Psoas muscle (tissue), 8 donors: ENCODE results near the gene SFXN4. TPM values are rescaled to one million over a fixed set of nuclear protein-coding genes. Genes with fewer than 3 reads are reported as not detected.

Experiments used
- ATAC-seq, 4 donors: fragments of 200-7000 bp; cut with Tn5 transposase; one replicate each; pipeline ENCODE4 v1.9.1; 2020; ENCODE audit warnings: moderate library complexity in 3 of 4, mild to moderate bottlenecking in 2 of 4
- DNase-seq, 2 donors: peaks; one replicate each; pipeline ENCODE4 v3.0.0-alpha.2; 2020
- H3K27ac ChIP-seq: fragments of 200-600 bp; one replicate; pipeline ENCODE4 v1.8.0; 2022
- H3K27me3 ChIP-seq, 3 donors: fragments of 200-600 bp in 1 of 3; one replicate each; pipeline versions ENCODE4 v1.6.1 to v1.8.0; 2013 to 2022; ENCODE audit warnings: low read length in 2 of 3, mild to moderate bottlenecking in 2 of 3, moderate library complexity in 1 of 3; ENCODE audit not compliant: insufficient read depth in 3 of 3
- H3K36me3 ChIP-seq, 2 donors: fragments of 200-600 bp in 1 of 2; one replicate each; pipeline versions ENCODE4 v1.6.1 to v1.8.0; 2013 to 2022; ENCODE audit warnings: low read depth in 1 of 2, mild to moderate bottlenecking in 1 of 2, moderate library complexity in 1 of 2; ENCODE audit not compliant: insufficient read depth in 1 of 2
- H3K4me1 ChIP-seq: fragments of 200-600 bp; one replicate; pipeline ENCODE4 v1.8.0; 2022
- H3K4me3 ChIP-seq: fragments of 200-600 bp; one replicate; pipeline ENCODE4 v1.8.0; 2022; ENCODE audit warnings: mild to moderate bottlenecking
- H3K9me3 ChIP-seq: fragments of 200-600 bp; one replicate; pipeline ENCODE4 v1.8.0; 2022
- CTCF ChIP-seq: fragments of 200-600 bp; IDR thresholded peaks from one replicate; pipeline ENCODE4 v1.8.0; 2022; ENCODE audit warnings: antibody characterized with exemption
- WGBS, 3 donors: extraction: QIAGEN DNeasy Blood & Tissue Kit; methylation state at CpG; one replicate each; pipeline versions ENCODE4 v1.1.6 to v1.1.7; 2013; 5-methylcytosine and 5-hydroxymethylcytosine counted together
- intact Hi-C, 2 donors: fragments of 100-400 bp; cut with DNase I; formaldehyde crosslinking; loops; one replicate each; pipeline versions ENCODE4 v1.11.0 to v1.14.2; 2022
- polyA plus RNA-seq, 3 donors: library from polyadenylated mRNA; stranded (reverse); fragments of 200-250 nt; gene quantifications; one replicate each; pipeline ENCODE4 v1.2.3, GENCODE V29; 2013
- total RNA-seq, 4 donors: library from RNA; stranded (reverse); fragmentation: NEBNext Ultra II Directional in 2 of 4; extraction: Animal tissue kit (Norgen Biotek cat#: 25700) in 2 of 4; gene quantifications; one replicate each; pipeline versions ENCODE4 v1.2.1 to v1.2.4, GENCODE V29; 2021 to 2023
- donor health status: healthy with polysubstance abuse.
- donor health status: DM: no; HTN: no; CAD: no; lungs with moderate emphysema.
- donor health status: Bipolar disorder and iron deficiency.
- donor health status: healthy.
- donor health status: DM: yes; HTN: yes; CAD: no.
- donor health status: DM: no; HTN: no; CAD: no.
- donor health status: DM: no; HTN: no; CAD: no.
- donor health status: DM: yes; HTN: yes; CAD: no.

The SFXN4 gene
- total and polyA plus RNA-seq, 7 donors = 37.1 to 67.2 (median 48.9) TPM

- TF ChIP-seq CTCF = no peak
- Histone ChIP-seq H3K27me3 (no peaks in the 10 kb centered on the region), H3K36me3 (no peaks in the 10 kb centered on the region), H3K27ac (peak overlapping the region; percentile 38), H3K4me3 (peak overlapping the region; percentile 87), H3K9me3 (no peaks in the 10 kb centered on the region), H3K4me1 (no peaks in the 10 kb centered on the region)
- ATAC-seq = no peak
- 34 to 43% (median 42%) methylated on average over 9 of the region's 9 CpGs for WGBS, 3 donors
- intact Hi-C loops = loop anchor here in 1 of 2 donors (5.0 kb wide), 2 partner anchors 37 to 87 kb away; no protein-coding TSS in a partner anchor
- DNase-seq = no peak
These were observed 44.3 kb upstream of the SFXN4 start for GRCh38 chr10:119209736-119210355.

- peak; percentile 71 to 73 for DNase-seq
- 18 to 32% (median 31%) methylated on average over 15 of the region's 15 CpGs for WGBS, 3 donors
- H3K4me3 ChIP-seq = peak overlapping the region; percentile 87
- H3K36me3 ChIP-seq = no peaks in the 10 kb centered on the region
- ATAC-seq = peak in 1 of 4 donors; percentile 36
- intact Hi-C loops = loop anchor here in 1 of 2 donors (5.0 kb wide), 1 partner anchor 88 kb away; no protein-coding TSS in a partner anchor
- TF ChIP-seq CTCF = peak; percentile 64
- no peaks in the 10 kb centered on the region for H3K4me1 ChIP-seq
- H3K27ac ChIP-seq = peak overlapping the region; percentile 76
- H3K9me3 ChIP-seq = no peaks in the 10 kb centered on the region
- no peaks in the 10 kb centered on the region for H3K27me3 ChIP-seq
These were observed 43.7 kb upstream of the SFXN4 start for GRCh38 chr10:119209035-119209735.

GRCh38 chr10:119208553-119208940 is 43.0 kb upstream of the SFXN4 start:
- no peak for DNase-seq
- intact Hi-C loops = loop anchor here in 1 of 2 donors (5.0 kb wide), 1 partner anchor 89 kb away; no protein-coding TSS in a partner anchor
- Histone ChIP-seq H3K27me3 (no peaks in the 10 kb centered on the region), H3K27ac (peak overlapping the region; percentile 76), H3K4me1 (no peaks in the 10 kb centered on the region), H3K36me3 (no peaks in the 10 kb centered on the region), H3K4me3 (peak overlapping the region; percentile 87), H3K9me3 (no peaks in the 10 kb centered on the region)
- 14 to 27% (median 17%) methylated on average over 3 of the region's 3 CpGs for WGBS, 3 donors
- ATAC-seq = no peak
- no peak for TF ChIP-seq CTCF

GRCh38 chr10:119207713-119208552 is 42.4 kb upstream of the SFXN4 start:
- 0 to 1% (median 0%) methylated on average over 54 to 62 of the region's 62 CpGs for WGBS, 3 donors
- H3K9me3 ChIP-seq = no peaks in the 10 kb centered on the region
- no peak for TF ChIP-seq CTCF
- H3K4me3 ChIP-seq = peak overlapping the region; percentile 87
- H3K27me3 ChIP-seq = no peaks in the 10 kb centered on the region
- peak overlapping the region; percentile 76 for H3K27ac ChIP-seq
- DNase-seq = peak; percentile 47 to 64
- no peaks in the 10 kb centered on the region for H3K4me1 ChIP-seq
- peak; percentile 6 to 20 (median 12) for ATAC-seq
- intact Hi-C loops = loop anchor here in 1 of 2 donors (5.0 kb wide), 1 partner anchor 89 kb away; no protein-coding TSS in a partner anchor
- no peaks in the 10 kb centered on the region for H3K36me3 ChIP-seq
